ENCODE measurements around the gene IFIT5. TPM values are rescaled to one million over a fixed set of nuclear protein-coding genes. Genes with fewer than 3 reads are reported as not detected.

IFIT5 gene
- total RNA-seq, 3 donors from 2014 or later, result 13.8 to 19.7 (median 16.0) TPM

DNA sequence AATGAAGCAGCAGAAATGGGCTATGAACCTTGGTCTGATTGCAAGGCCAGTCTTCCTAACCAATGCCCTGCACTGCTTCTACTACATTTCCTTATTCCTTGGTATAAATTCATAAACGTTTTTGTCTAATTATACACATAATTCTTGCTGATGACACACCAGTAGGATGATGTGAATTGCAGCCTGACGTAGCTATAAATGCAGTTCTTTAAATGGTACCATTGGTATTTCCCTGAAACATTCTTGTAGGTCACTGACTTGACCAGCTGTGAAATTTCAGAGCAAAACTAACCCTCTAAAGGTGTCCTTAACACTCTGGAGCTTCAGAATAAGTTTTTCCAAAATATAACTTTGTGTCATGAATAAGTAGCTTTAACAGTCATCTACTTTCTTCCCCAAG, 50.8 kb downstream of the IFIT5 start:
- H3K27ac ChIP-seq, result no peak overlapping the region
- no peaks in the 10 kb centered on the region for H3K9me3 ChIP-seq
- H3K4me1 ChIP-seq, result no peaks in the 10 kb centered on the region
- DNase-seq (ENCODE audit: low spot score in 2 of 2), result no peak
- H3K36me3 ChIP-seq, result no peaks in the 10 kb centered on the region
- no peak overlapping the region for H3K4me3 ChIP-seq
- intact Hi-C loops (cut with DNase I; ENCODE audit: low total_unique reads), result no loop called here
- TF ChIP-seq, protein P1, sequence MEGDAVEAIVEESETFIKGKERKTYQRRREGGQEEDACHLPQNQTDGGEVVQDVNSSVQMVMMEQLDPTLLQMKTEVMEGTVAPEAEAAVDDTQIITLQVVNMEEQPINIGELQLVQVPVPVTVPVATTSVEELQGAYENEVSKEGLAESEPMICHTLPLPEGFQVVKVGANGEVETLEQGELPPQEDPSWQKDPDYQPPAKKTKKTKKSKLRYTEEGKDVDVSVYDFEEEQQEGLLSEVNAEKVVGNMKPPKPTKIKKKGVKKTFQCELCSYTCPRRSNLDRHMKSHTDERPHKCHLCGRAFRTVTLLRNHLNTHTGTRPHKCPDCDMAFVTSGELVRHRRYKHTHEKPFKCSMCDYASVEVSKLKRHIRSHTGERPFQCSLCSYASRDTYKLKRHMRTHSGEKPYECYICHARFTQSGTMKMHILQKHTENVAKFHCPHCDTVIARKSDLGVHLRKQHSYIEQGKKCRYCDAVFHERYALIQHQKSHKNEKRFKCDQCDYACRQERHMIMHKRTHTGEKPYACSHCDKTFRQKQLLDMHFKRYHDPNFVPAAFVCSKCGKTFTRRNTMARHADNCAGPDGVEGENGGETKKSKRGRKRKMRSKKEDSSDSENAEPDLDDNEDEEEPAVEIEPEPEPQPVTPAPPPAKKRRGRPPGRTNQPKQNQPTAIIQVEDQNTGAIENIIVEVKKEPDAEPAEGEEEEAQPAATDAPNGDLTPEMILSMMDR (IDR thresholded peaks at IDR 0.05), result no peak
- no peaks in the 10 kb centered on the region for H3K27me3 ChIP-seq

DNA sequence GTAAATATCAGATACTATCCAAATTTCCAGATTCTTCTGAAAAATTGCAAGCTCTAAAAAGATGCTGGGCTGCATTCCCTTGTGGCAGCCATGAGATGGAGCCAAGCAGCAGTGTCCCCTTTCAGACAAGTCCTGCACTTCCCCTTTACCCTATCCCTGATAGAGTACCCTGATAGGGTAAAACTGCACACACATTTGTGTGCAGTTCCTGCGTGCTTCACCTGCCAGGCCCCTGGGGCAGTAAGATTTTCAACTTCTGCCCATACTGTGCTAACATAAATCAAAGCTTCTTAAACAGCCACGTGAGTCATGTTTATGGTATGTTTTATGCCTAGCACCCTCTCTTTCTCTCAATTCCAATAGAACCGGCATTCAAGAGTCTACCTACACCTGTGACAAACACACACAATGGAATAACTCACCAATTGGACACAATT, 52.2 kb downstream of the IFIT5 start:
- Histone ChIP-seq H3K27me3 (no peaks in the 10 kb centered on the region), H3K4me3 (no peak overlapping the region), H3K36me3 (no peaks in the 10 kb centered on the region), H3K4me1 (no peaks in the 10 kb centered on the region), H3K27ac (no peak overlapping the region), H3K9me3 (no peaks in the 10 kb centered on the region)
- no peak for DNase-seq (ENCODE audit: low spot score in 2 of 2)
- intact Hi-C loops (cut with DNase I; ENCODE audit: low total_unique reads), result no loop called here
- TF ChIP-seq, protein P1 (IDR thresholded peaks at IDR 0.05), result peak in 2 of 3 donors; percentile 16 to 40
- TF ChIP-seq POLR2A (IDR thresholded peaks at IDR 0.05), result no peak

DNA sequence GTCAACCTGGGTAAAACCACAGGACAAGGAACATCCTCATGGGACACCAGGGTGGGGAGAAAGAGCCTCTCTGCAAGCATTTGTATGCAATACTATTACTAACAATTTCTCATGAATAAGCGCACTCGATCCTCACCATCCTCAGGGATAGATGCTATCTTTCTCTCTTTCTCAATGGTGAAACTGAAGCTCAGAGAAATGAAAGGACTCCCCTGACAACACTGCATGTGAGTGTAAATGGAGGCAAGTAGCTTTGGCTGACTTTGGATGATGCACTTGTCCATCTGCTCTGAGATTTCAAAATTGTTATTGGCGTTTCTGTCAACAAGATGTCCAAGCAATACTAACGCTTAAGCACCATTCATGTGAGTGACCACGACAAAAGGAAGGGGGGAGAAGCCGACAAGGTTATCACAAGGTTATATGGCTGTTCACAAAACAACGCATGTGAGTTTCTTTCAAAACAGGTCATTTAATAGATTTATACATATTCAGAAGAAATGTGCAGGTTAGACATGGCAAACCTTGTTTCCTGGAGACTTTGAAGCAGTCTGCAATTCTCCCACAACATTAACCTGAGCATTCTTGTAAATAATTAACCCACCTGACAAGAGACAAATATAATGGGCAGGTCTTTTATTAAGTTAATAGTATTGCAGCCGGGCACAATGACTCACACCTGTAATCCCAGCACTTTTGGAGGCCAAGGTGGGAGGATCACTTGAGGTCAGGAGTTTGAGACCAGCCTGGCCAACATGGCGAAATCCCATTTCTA, 54.0 kb downstream of the IFIT5 start:
- no peak for DNase-seq (ENCODE audit: low spot score in 2 of 2)
- no peaks in the 10 kb centered on the region for H3K27me3 ChIP-seq
- intact Hi-C loops (cut with DNase I; ENCODE audit: low total_unique reads), result no loop called here
- no peak overlapping the region for H3K4me3 ChIP-seq
- no peaks in the 10 kb centered on the region for H3K4me1 ChIP-seq
- TF ChIP-seq POLR2A (IDR thresholded peaks at IDR 0.05) (no peak), POLR2AphosphoS5 (IDR thresholded peaks at IDR 0.05) (no peak)
- TF ChIP-seq, protein P1 (IDR thresholded peaks at IDR 0.05), result no peak
- H3K9me3 ChIP-seq, result no peaks in the 10 kb centered on the region
- H3K27ac ChIP-seq, result no peak overlapping the region
- H3K36me3 ChIP-seq, result no peaks in the 10 kb centered on the region

DNA sequence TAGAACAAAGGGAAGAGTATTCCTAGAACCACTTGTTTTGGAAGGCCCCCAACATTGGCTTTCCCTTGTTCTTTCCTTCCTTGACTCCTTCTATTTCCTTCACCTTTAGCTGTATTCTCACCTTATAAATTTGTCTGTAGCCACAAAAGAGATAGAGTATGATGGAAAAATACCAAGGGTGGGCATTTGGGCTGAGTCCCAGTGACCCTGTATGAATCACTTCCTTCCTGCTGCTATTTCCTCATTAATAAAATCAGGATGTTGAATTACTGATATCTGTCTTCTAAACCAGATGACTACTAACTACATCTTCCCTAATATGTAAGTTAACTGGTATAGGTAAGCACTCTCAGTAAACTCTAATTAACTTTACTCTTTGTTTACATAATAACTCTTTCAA, 55.1 kb downstream of the IFIT5 start:
- Histone ChIP-seq H3K27ac (no peak overlapping the region), H3K27me3 (no peaks in the 10 kb centered on the region), H3K36me3 (no peaks in the 10 kb centered on the region), H3K4me1 (no peaks in the 10 kb centered on the region), H3K9me3 (no peaks in the 10 kb centered on the region), H3K4me3 (no peak overlapping the region)
- intact Hi-C loops (cut with DNase I; ENCODE audit: low total_unique reads), result no loop called here
- DNase-seq (ENCODE audit: low spot score in 2 of 2), result no peak
- TF ChIP-seq POLR2AphosphoS5 (IDR thresholded peaks at IDR 0.05), result no peak
- TF ChIP-seq, protein P1 (IDR thresholded peaks at IDR 0.05), result no peak
- TF ChIP-seq POLR2A (IDR thresholded peaks at IDR 0.05), result no peak

Other genes starting within 250 kb of the IFIT5 start
- 1 to 10 TPM in 2 of 3 donors, under 1 TPM in 1; 0.16 to 6.0 (median 2.0) TPM for gene CH25H, start 207.3 kb upstream of the IFIT5 start, total RNA-seq
- gene LIPA, start 162.8 kb upstream of the IFIT5 start, total RNA-seq, result 10 to 100 TPM; 44.9 to 90.7 (median 67.2) TPM
- gene IFIT2, start 112.5 kb upstream of the IFIT5 start, total RNA-seq, result 1 to 10 TPM; 2.6 to 6.6 (median 3.5) TPM
- gene IFIT3, start 86.6 kb upstream of the IFIT5 start, total RNA-seq, result 10 to 100 TPM in 1 of 3 donors, 1 to 10 TPM in 2; 8.2 to 10.4 (median 9.5) TPM
- not detected for gene IFIT1B, start 36.5 kb upstream of the IFIT5 start, total RNA-seq
- gene IFIT1, start 21.9 kb upstream of the IFIT5 start, total RNA-seq, result 10 to 100 TPM; 10.2 to 13.9 (median 11.4) TPM
- gene SLC16A12, start 121.0 kb downstream of the IFIT5 start, total RNA-seq, result 1 to 10 TPM; 2.6 to 4.8 (median 3.4) TPM
- 1 to 10 TPM; 2.9 to 6.4 (median 5.1) TPM for gene PANK1, start 230.7 kb downstream of the IFIT5 start, total RNA-seq

Measured in breast epithelium (tissue), 4 donors.